ENCODE data around the gene ZNF521. TPM values are rescaled to one million over a fixed set of nuclear protein-coding genes. Genes with fewer than 3 reads are reported as not detected.

Gene ZNF521
- total RNA-seq, 1 donor from 2014 or later: 48.0 TPM

- H3K9me3 Mint-ChIP-seq (ENCODE audit: unreplicated experiment): no peaks in the 10 kb centered on the region
- no peaks in the 10 kb centered on the region for H3K36me3 Mint-ChIP-seq (ENCODE audit: low read depth, unreplicated experiment)
- H3K27ac Mint-ChIP-seq (ENCODE audit: unreplicated experiment): no peak overlapping the region
- peaks cover 23% of the 10 kb centered on the region for H3K4me1 Mint-ChIP-seq (ENCODE audit: low read depth, unreplicated experiment)
- H3K27me3 Mint-ChIP-seq (ENCODE audit: low read depth, unreplicated experiment): no peaks in the 10 kb centered on the region
- Histone ChIP-seq H3K4me3 (ENCODE audit: insufficient read depth, low read depth, low read length) (no peak overlapping the region), H3K27me3 (ENCODE audit: insufficient read depth, low read length) (no peaks in the 10 kb centered on the region), H3K4me1 (ENCODE audit: insufficient read depth, low read length) (peaks cover 9% of the 10 kb centered on the region), H2AFZ (ENCODE audit: low read depth, low read length) (no peak overlapping the region), H3K27ac (ENCODE audit: low read depth, low read length) (no peak overlapping the region), H3K4me2 (ENCODE audit: low read length) (no peak overlapping the region), H3K36me3 (ENCODE audit: insufficient read depth, low read length) (no peaks in the 10 kb centered on the region), H3K9me3 (ENCODE audit: insufficient read depth, low read depth, low read length) (no peaks in the 10 kb centered on the region), H4K20me1 (ENCODE audit: insufficient read depth, low read length) (no peaks in the 10 kb centered on the region), H3K79me2 (ENCODE audit: insufficient read depth, low read length) (no peaks in the 10 kb centered on the region), H3K9ac (ENCODE audit: low read length) (no peak overlapping the region)
- no peak overlapping the region for H3K4me3 Mint-ChIP-seq (ENCODE audit: unreplicated experiment)
- FAIRE-seq (no peak), DNase-seq (ENCODE audit: low read depth) (no peak)
- no peak for TF ChIP-seq CTCF (IDR thresholded peaks at IDR 0.05; ENCODE audit: insufficient read depth, low read depth, low read length)
- TF ChIP-seq EZH2 (IDR thresholded peaks at IDR 0.05; ENCODE audit: insufficient read depth, low read length): no peak
Measured at GRCh38 chr18:25235401-25236042, 116.4 kb downstream of the ZNF521 start.

- Histone ChIP-seq H3K4me2 (ENCODE audit: low read length) (no peak overlapping the region), H3K79me2 (ENCODE audit: insufficient read depth, low read length) (no peaks in the 10 kb centered on the region), H3K9me3 (ENCODE audit: insufficient read depth, low read depth, low read length) (no peaks in the 10 kb centered on the region), H3K27me3 (ENCODE audit: insufficient read depth, low read length) (no peaks in the 10 kb centered on the region), H3K4me3 (ENCODE audit: insufficient read depth, low read depth, low read length) (no peak overlapping the region), H3K9ac (ENCODE audit: low read length) (no peak overlapping the region), H2AFZ (ENCODE audit: low read depth, low read length) (no peak overlapping the region), H4K20me1 (ENCODE audit: insufficient read depth, low read length) (no peaks in the 10 kb centered on the region), H3K36me3 (ENCODE audit: insufficient read depth, low read length) (no peaks in the 10 kb centered on the region), H3K4me1 (ENCODE audit: insufficient read depth, low read length) (peaks cover 13% of the 10 kb centered on the region), H3K27ac (ENCODE audit: low read depth, low read length) (peak overlapping the region; percentile 63)
- Mint-ChIP-seq H3K9me3 (ENCODE audit: unreplicated experiment) (no peaks in the 10 kb centered on the region), H3K36me3 (ENCODE audit: low read depth, unreplicated experiment) (no peaks in the 10 kb centered on the region), H3K4me3 (ENCODE audit: unreplicated experiment) (no peak overlapping the region), H3K27me3 (ENCODE audit: low read depth, unreplicated experiment) (no peaks in the 10 kb centered on the region), H3K27ac (ENCODE audit: unreplicated experiment) (no peak overlapping the region), H3K4me1 (ENCODE audit: low read depth, unreplicated experiment) (peaks cover 27% of the 10 kb centered on the region)
- TF ChIP-seq EZH2 (IDR thresholded peaks at IDR 0.05; ENCODE audit: insufficient read depth, low read length) (no peak), CTCF (IDR thresholded peaks at IDR 0.05; ENCODE audit: insufficient read depth, low read depth, low read length) (no peak)
- DNase-seq (ENCODE audit: low read depth) (no peak), FAIRE-seq (no peak)
Measured at GRCh38 chr18:25234740-25235345, 117.1 kb downstream of the ZNF521 start.

- DNase-seq (ENCODE audit: low read depth) (peak; percentile 13), FAIRE-seq (no peak)
- Histone ChIP-seq H3K79me2 (ENCODE audit: insufficient read depth, low read length) (no peaks in the 10 kb centered on the region), H3K9ac (ENCODE audit: low read length) (peak overlapping the region; percentile 47), H3K9me3 (ENCODE audit: insufficient read depth, low read depth, low read length) (no peaks in the 10 kb centered on the region), H4K20me1 (ENCODE audit: insufficient read depth, low read length) (no peaks in the 10 kb centered on the region), H3K4me3 (ENCODE audit: insufficient read depth, low read depth, low read length) (no peak overlapping the region), H3K4me1 (ENCODE audit: insufficient read depth, low read length) (peaks cover 13% of the 10 kb centered on the region), H3K4me2 (ENCODE audit: low read length) (peak overlapping the region; percentile 62), H3K36me3 (ENCODE audit: insufficient read depth, low read length) (no peaks in the 10 kb centered on the region), H3K27ac (ENCODE audit: low read depth, low read length) (peak overlapping the region; percentile 63), H3K27me3 (ENCODE audit: insufficient read depth, low read length) (no peaks in the 10 kb centered on the region), H2AFZ (ENCODE audit: low read depth, low read length) (no peak overlapping the region)
- Mint-ChIP-seq H3K4me1 (ENCODE audit: low read depth, unreplicated experiment) (peaks cover 27% of the 10 kb centered on the region), H3K36me3 (ENCODE audit: low read depth, unreplicated experiment) (no peaks in the 10 kb centered on the region), H3K4me3 (ENCODE audit: unreplicated experiment) (no peak overlapping the region), H3K9me3 (ENCODE audit: unreplicated experiment) (no peaks in the 10 kb centered on the region), H3K27ac (ENCODE audit: unreplicated experiment) (no peak overlapping the region), H3K27me3 (ENCODE audit: low read depth, unreplicated experiment) (no peaks in the 10 kb centered on the region)
- TF ChIP-seq EZH2 (IDR thresholded peaks at IDR 0.05; ENCODE audit: insufficient read depth, low read length): no peak
- TF ChIP-seq CTCF (IDR thresholded peaks at IDR 0.05; ENCODE audit: insufficient read depth, low read depth, low read length): no peak
Measured at GRCh38 chr18:25234322-25234639, 117.7 kb downstream of the ZNF521 start.
